ENCODE data around the gene PPFIBP2.

Gene PPFIBP2

DNA sequence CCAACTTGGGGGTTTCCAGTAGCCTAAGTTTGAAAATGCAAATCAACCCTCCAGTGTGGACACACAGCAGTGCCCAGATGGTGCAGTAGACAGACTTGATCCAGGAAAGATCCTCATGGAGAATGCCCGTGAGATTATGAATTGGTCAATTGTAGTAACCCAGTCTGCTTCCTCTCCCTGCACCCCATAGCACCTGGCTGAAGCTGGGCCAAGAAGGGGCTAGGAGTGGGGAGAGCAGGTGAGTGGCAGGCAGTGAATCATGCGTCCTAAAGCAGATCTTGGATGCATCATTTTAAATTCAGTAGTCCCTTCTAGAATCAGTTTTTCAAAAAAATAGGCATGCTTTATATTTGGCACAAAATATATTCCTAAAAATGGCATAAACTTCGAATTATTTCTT lies 107.3 kb downstream of the PPFIBP2 start:
- in situ Hi-C loops (cut with MboI; ENCODE audit: low sequenced_read_pairs) = no loop called here

- in situ Hi-C loops (cut with MboI; ENCODE audit: low sequenced_read_pairs) = no loop called here
Measured at GRCh38 chr11:7621554-7621953, 107.8 kb downstream of the PPFIBP2 start.

- in situ Hi-C loops (cut with MboI; ENCODE audit: low sequenced_read_pairs) = no loop called here
Measured at GRCh38 chr11:7622721-7623120, 108.9 kb downstream of the PPFIBP2 start.

DNA sequence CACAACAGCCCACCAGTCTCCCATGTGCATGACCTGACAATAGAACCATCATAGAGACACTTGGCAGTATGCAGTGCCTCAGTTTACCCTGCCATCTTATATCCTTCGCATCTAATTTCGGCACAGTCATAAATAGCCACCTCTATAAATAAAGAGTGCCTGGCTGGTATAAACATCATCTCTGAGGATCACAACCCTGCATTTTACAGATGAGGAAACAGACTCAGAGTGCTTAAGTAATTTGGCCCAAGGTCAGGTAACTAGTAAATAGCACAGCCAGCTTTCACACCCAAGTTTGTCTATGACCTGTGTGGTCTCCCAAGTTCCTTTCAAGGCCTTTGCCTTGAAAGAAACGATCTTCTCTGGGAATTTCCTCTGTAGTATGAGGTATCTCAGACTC lies 114.9 kb downstream of the PPFIBP2 start:
- in situ Hi-C loops (cut with MboI; ENCODE audit: low sequenced_read_pairs) = no loop called here

DNA sequence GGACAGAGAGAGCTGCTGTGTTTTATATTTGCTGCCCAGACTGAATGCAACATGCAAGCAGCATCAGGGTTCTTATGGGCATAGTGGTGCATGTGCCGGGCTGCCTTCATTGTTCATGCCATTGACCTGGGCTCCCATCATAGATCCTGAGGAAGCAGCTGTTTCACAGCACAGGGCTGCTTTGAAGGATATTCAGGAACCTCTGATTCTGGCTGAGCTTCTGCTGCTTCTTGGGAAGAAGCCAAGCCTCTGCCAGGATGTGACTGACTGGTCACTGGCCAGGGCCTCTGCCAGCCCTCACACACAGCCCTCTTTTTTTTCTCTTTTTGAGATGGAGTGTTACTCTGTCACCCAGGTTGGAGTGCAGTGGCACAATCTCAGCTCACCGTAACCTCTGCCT lies 116.2 kb downstream of the PPFIBP2 start:
- in situ Hi-C loops (cut with MboI; ENCODE audit: low sequenced_read_pairs) = no loop called here

DNA sequence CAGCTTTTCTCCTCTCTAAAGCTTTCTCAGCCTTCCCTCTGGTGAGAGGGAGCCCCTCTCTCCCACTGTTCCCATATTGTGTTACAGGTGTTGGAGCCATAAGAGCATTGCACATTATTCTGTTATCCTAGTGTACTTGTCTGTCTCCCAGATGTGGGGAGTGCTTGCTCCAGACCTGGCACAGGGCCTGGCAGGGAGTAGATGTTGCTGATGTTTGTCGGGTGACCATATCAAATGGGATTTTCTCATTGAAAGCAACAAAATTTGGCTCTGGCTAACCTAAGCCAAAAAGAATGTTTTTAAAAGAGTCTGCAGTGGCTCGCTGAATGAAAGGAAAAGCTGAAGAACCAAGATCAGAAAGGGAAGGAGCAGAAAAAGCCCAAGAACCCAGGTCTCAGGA lies 118.4 kb downstream of the PPFIBP2 start:
- in situ Hi-C loops (cut with MboI; ENCODE audit: low sequenced_read_pairs) = no loop called here

GRCh38 chr11:7635137-7635536 lies 121.3 kb downstream of the PPFIBP2 start:
- in situ Hi-C loops (cut with MboI; ENCODE audit: low sequenced_read_pairs) = no loop called here

DNA sequence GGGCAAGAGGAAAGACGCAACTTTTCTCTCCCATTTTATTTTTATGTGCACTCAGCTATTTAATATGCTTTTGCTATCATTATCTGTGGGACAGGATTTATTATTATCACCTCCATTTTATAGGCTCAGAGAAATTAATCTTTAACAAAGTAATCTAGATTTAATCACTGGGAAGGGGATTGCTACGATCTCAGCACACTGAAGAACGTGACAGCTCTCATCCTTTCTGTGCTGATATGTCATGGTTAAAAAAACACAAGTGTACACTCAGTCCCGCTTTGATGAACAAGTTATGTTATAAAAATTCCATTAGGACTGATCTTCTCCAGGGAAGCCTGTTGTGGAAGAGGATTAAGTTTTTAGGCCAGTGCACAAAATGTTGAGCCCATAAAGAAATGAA lies 121.9 kb downstream of the PPFIBP2 start:
- in situ Hi-C loops (cut with MboI; ENCODE audit: low sequenced_read_pairs) = no loop called here

DNA sequence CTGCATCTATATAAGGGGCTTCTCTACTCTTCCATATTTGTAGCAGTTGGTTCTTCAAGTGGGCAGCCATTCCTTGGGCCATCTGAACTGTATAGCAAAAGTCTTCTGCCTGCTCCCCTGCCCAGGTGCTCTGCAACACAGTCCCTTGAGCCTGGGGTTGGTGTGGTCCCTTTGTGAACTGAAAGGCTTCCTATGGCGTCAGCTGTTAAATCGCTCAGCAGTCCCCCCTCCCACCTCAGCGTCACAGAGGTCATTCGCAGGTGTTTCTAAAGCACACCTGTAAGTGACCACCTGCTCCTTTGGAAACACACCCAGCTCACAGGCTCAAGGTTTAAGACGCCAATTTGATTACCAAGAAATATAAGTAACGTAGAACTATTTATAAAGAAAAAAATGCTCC lies 122.6 kb downstream of the PPFIBP2 start:
- in situ Hi-C loops (cut with MboI; ENCODE audit: low sequenced_read_pairs) = no loop called here

DNA sequence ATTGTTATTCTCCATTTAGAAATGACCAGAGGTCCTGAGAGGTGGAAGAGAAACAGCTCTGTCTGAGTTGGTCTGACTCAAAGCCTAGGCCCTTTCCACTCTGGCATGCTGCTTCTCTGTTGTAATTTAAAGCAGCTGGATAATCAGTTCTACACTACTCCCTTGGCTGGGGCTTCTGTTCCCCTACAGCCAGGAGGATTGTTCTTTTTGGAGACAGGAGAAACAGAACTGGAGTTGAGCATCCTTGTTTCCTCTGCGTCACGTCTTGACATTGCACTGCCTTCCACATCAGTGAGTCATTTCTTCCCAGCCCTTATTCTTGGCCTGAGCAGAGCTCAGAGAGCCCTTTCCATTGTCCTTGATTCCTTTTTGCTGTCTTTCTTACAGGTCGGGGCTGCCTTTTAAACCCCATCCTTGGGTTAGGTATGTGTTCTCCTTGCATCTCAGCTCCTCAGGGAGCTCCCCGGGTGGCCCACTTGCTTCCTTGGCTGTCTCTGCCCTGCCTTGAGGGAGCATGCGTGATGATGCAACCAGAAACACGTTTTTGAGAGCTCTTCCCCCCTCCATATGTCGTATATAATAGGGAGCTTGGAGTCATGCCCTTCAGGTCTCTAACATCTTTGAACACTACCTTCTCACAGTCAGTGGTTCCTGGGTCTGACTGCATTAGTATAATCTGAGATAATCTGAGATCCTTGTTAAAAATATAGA lies 123.8 kb downstream of the PPFIBP2 start:
- in situ Hi-C loops (cut with MboI; ENCODE audit: low sequenced_read_pairs) = no loop called here

DNA sequence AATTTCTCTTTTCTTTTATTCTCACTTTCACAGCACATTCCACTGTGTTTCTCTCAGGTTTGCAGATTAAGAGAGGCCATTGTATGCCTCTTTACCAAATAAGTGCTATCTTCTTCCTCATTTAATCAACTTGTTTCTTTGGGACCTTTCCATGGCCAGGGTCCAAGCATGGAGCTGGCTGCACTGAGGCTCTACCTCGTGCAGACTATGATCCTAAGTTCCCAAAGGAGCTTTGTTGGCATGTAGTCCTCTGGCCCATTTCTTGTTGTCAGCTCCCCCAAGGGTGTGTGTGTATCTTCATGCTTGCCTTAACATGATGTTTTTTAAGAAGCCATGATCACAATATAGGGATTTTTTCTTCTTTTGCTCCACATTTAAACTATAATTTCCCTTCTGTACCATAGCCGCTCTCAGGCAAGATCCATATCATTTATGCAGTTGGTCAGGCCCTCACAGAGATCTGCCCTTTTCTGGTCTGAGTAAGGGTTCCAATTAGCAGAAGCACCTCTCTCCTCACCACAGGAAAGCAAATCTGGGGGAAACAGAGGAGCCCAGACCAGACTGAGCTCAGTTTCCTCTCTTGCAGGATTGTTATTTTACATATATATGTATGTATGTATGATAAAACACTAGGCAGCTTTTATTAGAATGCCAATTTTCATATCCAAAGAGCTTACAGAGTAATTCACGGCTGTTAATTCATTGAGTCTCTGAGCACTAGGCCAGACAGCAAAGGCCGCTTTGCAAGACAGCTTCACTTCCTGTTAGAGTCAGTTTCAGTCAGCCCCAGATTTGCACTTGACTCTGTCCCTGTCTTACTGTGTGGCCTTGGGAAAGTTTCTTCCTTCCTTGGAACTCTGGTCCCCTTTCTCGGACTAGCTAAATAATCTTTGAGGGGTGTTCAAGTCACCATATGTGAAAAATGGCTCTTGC lies 125.2 kb downstream of the PPFIBP2 start:
- in situ Hi-C loops (cut with MboI; ENCODE audit: low sequenced_read_pairs) = no loop called here

- in situ Hi-C loops (cut with MboI; ENCODE audit: low sequenced_read_pairs) = no loop called here
Measured at GRCh38 chr11:7639643-7640025, 125.8 kb downstream of the PPFIBP2 start.

- in situ Hi-C loops (cut with MboI; ENCODE audit: low sequenced_read_pairs) = no loop called here
Measured at GRCh38 chr11:7640816-7641215, 127.0 kb downstream of the PPFIBP2 start.

DNA sequence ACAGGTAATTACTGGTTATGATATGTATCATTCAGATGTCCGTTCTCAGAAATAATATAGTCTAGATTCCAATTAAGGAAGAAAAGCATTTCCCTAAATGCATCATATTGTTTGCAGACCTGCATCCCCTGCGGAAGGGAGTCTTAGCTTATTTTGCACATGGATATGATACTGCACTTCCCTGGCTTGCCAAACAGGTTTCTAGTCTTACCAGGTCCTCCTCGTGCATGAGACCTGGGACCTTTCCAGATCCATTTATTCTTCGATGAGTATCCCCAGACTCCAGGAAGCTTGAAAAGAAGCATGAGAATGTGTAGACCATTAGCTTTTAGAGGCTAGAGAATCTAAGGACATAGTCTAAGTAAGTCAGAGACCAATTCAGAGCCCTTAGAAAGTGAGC lies 128.9 kb downstream of the PPFIBP2 start:
- in situ Hi-C loops (cut with MboI; ENCODE audit: low sequenced_read_pairs) = no loop called here

DNA sequence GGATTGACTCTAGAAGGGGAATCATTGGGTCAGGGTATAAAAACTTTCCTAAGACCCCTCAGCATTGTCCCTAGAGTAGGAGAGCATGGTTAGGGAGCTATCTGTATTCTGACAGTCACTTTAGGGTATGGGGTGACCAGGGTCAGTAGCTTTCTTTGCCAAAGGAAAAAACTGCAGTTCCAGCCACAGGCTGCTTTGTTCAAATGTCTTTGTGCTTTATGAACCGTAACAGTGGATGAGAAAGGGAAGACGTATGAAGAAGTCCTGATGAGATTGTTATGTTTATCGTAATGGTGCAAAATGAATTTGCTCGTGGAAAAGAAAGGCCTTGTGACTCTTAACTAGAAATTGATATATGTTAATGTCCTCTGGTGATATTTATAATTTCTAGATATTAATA lies 129.5 kb downstream of the PPFIBP2 start:
- in situ Hi-C loops (cut with MboI; ENCODE audit: low sequenced_read_pairs) = no loop called here

DNA sequence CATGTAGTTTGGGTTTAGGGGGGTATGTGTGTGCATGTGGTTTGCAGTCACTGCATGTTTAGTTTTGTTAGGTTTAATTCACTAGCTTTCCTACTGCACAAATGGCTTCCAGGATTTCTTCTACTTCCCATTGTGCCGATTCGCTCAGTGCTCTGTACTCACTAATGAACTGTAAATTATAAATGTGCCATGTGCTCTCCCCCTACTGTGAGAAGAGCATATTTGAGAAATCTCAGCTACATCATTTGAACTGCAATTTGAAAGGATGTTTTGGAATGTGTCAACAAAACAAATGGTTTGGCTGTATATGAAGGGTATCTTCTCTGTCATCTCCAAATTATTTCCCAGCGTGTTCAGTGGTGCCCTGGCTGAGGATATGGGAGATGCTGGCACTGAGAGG lies 131.4 kb downstream of the PPFIBP2 start:
- in situ Hi-C loops (cut with MboI; ENCODE audit: low sequenced_read_pairs) = no loop called here

DNA sequence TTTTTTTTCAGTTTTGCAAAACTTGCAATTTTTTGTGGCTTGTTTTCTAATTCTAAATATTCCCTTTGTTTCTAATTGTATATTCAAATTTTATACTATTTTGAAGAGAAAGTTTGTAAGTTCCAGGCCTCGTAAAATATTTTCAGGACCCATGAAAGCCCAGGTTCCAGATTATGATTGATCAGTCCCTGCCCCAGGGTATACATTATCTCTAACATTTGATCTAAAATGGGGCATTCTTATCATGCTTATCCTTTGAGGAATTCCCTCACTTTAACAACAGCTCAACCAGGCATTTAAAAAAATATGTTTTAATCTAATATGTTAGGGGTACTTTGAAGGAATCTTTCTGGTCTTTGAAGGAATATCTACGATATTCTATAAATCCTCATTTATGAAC lies 133.1 kb downstream of the PPFIBP2 start:
- in situ Hi-C loops (cut with MboI; ENCODE audit: low sequenced_read_pairs) = no loop called here

DNA sequence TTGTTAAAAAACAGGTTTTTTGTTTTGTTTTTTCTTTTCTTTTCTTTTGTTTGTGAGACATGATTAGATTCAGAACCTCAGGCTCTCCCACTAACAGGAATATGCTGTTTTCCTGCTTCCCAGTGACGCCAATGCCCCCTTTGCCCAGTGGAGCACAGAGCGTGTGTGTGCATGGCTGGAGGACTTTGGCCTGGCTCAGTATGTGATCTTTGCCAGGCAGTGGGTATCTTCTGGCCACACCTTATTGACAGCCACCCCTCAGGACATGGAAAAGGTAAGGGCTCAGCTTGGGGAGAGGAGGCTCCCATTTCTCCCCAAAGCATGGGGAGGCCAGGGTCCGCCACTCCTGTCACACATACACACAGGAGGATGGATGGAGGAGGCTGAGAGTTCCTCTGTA lies 134.5 kb downstream of the PPFIBP2 start:
- in situ Hi-C loops (cut with MboI; ENCODE audit: low sequenced_read_pairs) = no loop called here

DNA sequence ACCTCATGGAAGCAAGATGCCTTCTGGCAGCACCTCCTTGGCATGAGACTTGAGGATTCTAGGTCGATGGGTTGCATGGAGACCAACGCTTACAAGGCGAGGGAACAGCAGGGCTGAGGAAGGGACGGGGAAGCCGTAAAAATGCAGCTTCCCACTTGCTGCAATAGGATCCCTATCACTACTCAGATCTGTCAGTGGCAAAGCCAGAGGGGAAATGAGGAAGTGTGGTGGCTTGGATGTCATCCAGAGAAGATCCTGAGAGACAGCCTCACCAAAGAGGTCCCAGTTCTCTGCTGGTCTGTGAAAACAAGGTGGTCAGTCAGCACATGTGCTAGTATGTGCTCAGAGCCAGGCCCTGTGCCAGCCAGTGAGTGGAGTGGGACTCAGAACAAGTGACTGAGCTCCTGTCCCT lies 137.3 kb downstream of the PPFIBP2 start:
- in situ Hi-C loops (cut with MboI; ENCODE audit: low sequenced_read_pairs) = no loop called here

- in situ Hi-C loops (cut with MboI; ENCODE audit: low sequenced_read_pairs) = no loop called here
Measured at GRCh38 chr11:7651700-7652099, 137.9 kb downstream of the PPFIBP2 start.

GRCh38 chr11:7654195-7654705 lies 140.5 kb downstream of the PPFIBP2 start:
- in situ Hi-C loops (cut with MboI; ENCODE audit: low sequenced_read_pairs) = no loop called here
